Breast epithelium (tissue), 4 donors: ENCODE results near the gene RHOV. TPM values are rescaled to one million over a fixed set of nuclear protein-coding genes. Genes with fewer than 3 reads are reported as not detected.
A peak's percentile ranks its signal among the peaks of the same experiment; 100 is the strongest.

Experiments used
- DNase-seq, 2 donors: peaks; one replicate each; pipeline ENCODE4 v3.0.0-alpha.2; 2019; ENCODE audit warnings: low spot score in 2 of 2
- H3K27ac ChIP-seq, 2 donors: fragments of 200-600 bp; sonication (generic) in 1 of 2; one replicate each; pipeline ENCODE4 v1.5.1; 2016 to 2019; ENCODE audit warnings: mild to moderate bottlenecking in 1 of 2
- H3K27me3 ChIP-seq, 2 donors: fragments of 200-600 bp; sonication (generic) in 1 of 2; one replicate each; pipeline versions ENCODE4 v1.5.1 to v1.6.0; 2017 to 2019; ENCODE audit warnings: control low read depth in 1 of 2, mild to moderate bottlenecking in 1 of 2
- H3K36me3 ChIP-seq: fragments of 200-600 bp; one replicate; pipeline ENCODE4 v1.5.1; 2019
- H3K4me1 ChIP-seq, 2 donors: fragments of 200-600 bp; sonication (generic); one replicate each; pipeline ENCODE4 v1.5.1; 2016 to 2019; ENCODE audit warnings: control low read depth in 1 of 2
- H3K4me3 ChIP-seq, 3 donors: fragments of 200-600 bp; sonication (generic); 1 replicate in 2 of 3; 2 replicates in 1 of 3; pipeline ENCODE4 v1.5.1; 2016 to 2019; ENCODE audit warnings: mild to moderate bottlenecking in 3 of 3, moderate library complexity in 2 of 3
- H3K9me3 ChIP-seq, 2 donors: fragments of 200-600 bp; sonication (generic) in 1 of 2; one replicate each; pipeline ENCODE4 v1.5.1; 2016 to 2019; ENCODE audit warnings: control low read depth in 1 of 2
- CTCF ChIP-seq, 3 donors: fragments of 450-650 bp; IDR thresholded peaks; one replicate each; pipeline ENCODE4 v1.5.1; 2016 to 2017; ENCODE audit warnings: antibody characterized with exemption in 3 of 3, mild to moderate bottlenecking in 3 of 3, moderate library complexity in 3 of 3
- POLR2A ChIP-seq: fragments of 450-650 bp; IDR thresholded peaks from one replicate; pipeline ENCODE4 v1.6.1; 2016; ENCODE audit warnings: antibody characterized with exemption, mild to moderate bottlenecking, moderate library complexity
- POLR2AphosphoS5 ChIP-seq, 3 donors: sonication (generic); formaldehyde crosslinking; IDR thresholded peaks; one replicate each; pipeline ENCODE4 v1.6.1; 2017; ENCODE audit warnings: antibody characterized with exemption in 3 of 3
- intact Hi-C: fragments of 100-400 bp; cut with DNase I; formaldehyde crosslinking; loops from one replicate; pipeline ENCODE4 v1.15.1; 2023; ENCODE audit warnings: low total_unique reads
- total RNA-seq, 3 donors: library from RNA; depleted of rRNA; stranded (reverse); fragments of >200 nt; gene quantifications; one replicate each; pipeline ENCODE4 v1.1.0, GENCODE V29; 2016

Gene RHOV
- total RNA-seq, result 10 to 100 TPM in 1 of 3 donors, 1 to 10 TPM in 1, not detected in 1; 8.5 to 12.1 TPM

GRCh38 chr15:40873694-40874561 lies at the start of gene RHOV:
RHOV (minus strand) TSS chr15:40874234; CDS start chr15:40874139, 95 bp downstream.
- peak in 1 of 3 donors; percentile 16 for TF ChIP-seq POLR2AphosphoS5 (IDR thresholded peaks at IDR 0.05)
- TF ChIP-seq CTCF (IDR thresholded peaks at IDR 0.05), result peak in 1 of 3 donors; percentile 36
- TF ChIP-seq POLR2A, result no peak
- Histone ChIP-seq H3K36me3 (no peaks in the 10 kb centered on the region), H3K9me3 (no peaks in the 10 kb centered on the region), H3K4me3 (peak within 1 kb of the TSS; percentile 35 to 81 (median 64)), H3K4me1 (no peaks in the 10 kb centered on the region), H3K27me3 (no peaks in the 10 kb centered on the region), H3K27ac (peak within 1 kb of the TSS; percentile 94 to 96)
- intact Hi-C loops, result no loop called here
- DNase-seq, result peak; percentile 77 to 83

- Histone ChIP-seq H3K4me1 (peaks cover 5 to 8% of the 10 kb centered on the region in 2 donors), H3K27ac (no peak overlapping the region), H3K27me3 (peaks cover 6 to 32% of the 10 kb centered on the region in 2 donors), H3K36me3 (no peaks in the 10 kb centered on the region), H3K9me3 (no peaks in the 10 kb centered on the region), H3K4me3 (no peak overlapping the region)
- TF ChIP-seq POLR2A, result no peak
- TF ChIP-seq CTCF (IDR thresholded peaks at IDR 0.05), result no peak
- no peak for TF ChIP-seq POLR2AphosphoS5 (IDR thresholded peaks at IDR 0.05)
- DNase-seq, result no peak
- intact Hi-C loops, result no loop called here
Measured at GRCh38 chr15:40923551-40923950, 49.5 kb upstream of the RHOV start.

GRCh38 chr15:40922608-40923005 lies 48.6 kb upstream of the RHOV start:
- Histone ChIP-seq H3K4me3 (no peak overlapping the region), H3K36me3 (no peaks in the 10 kb centered on the region), H3K27ac (no peak overlapping the region), H3K27me3 (peaks cover 0 to 22% of the 10 kb centered on the region in 2 donors), H3K4me1 (peaks cover 0 to 5% of the 10 kb centered on the region in 2 donors), H3K9me3 (no peaks in the 10 kb centered on the region)
- TF ChIP-seq CTCF (IDR thresholded peaks at IDR 0.05), result no peak
- DNase-seq, result no peak
- intact Hi-C loops, result no loop called here

- no peak for TF ChIP-seq POLR2A
- no peak for TF ChIP-seq POLR2AphosphoS5 (IDR thresholded peaks at IDR 0.05)
- TF ChIP-seq CTCF (IDR thresholded peaks at IDR 0.05), result no peak
- Histone ChIP-seq H3K27ac (no peak overlapping the region), H3K27me3 (peaks cover 0 to 18% of the 10 kb centered on the region in 2 donors)
Measured at GRCh38 chr15:40921949-40922607, 48.0 kb upstream of the RHOV start.

More at GRCh38 chr15:40921949-40922607, 48.0 kb upstream of the RHOV start:
- DNase-seq, result no peak
- no peaks in the 10 kb centered on the region for H3K9me3 ChIP-seq
- H3K4me1 ChIP-seq, result peaks cover 0 to 5% of the 10 kb centered on the region in 2 donors
- no peak overlapping the region for H3K4me3 ChIP-seq
- intact Hi-C loops, result no loop called here
- no peaks in the 10 kb centered on the region for H3K36me3 ChIP-seq
